HG02938 (cell line): Measurements from ENCODE around the gene MSANTD1.

Source experiments
- ATAC-seq: cut with Tn5 transposase; IDR thresholded peaks from one replicate; pipeline ENCODE4 v1.9.1; 2021; ENCODE audit warnings: mild to moderate bottlenecking, moderate library complexity; ENCODE audit not compliant: unreplicated experiment

The MSANTD1 gene

DNA sequence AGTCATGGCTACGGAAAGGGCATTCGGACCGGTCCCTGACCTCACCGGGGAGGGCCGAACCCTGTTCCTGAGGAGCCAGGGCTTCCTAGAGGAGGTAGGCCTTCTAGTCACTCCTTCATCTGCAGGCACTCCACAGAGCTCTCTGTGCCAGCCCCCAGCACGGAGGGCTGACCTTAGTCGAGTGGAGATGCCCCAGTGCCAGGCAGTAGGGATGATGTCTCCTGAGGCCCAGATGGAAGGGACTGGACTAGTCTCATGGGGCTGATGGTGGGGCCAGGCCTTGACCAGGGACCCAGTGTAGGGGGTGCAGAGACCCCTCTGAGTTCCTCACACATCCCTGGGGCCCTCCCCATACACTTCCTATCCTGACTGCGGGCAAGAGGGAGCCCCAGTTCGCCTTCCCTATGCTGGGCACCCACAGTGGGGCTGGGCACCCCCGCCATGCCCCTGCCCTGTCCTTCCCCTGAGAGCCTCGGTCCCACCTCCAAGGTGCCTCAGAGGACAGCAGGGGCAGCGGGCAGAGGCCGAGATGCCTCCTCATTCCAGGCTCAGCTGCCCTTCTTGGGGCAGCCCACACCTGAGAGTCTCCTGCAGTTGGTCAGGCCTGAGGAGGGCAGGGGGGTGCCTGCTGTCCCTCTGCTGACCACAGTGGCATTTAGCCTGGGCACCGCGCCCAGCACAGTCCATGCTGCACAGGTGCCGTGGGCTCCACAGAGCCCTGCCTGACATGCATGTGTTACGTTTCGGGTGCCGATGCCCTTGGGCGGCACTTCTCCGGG lies 1.4 kb upstream of the MSANTD1 start:
- ATAC-seq = no peak

DNA sequence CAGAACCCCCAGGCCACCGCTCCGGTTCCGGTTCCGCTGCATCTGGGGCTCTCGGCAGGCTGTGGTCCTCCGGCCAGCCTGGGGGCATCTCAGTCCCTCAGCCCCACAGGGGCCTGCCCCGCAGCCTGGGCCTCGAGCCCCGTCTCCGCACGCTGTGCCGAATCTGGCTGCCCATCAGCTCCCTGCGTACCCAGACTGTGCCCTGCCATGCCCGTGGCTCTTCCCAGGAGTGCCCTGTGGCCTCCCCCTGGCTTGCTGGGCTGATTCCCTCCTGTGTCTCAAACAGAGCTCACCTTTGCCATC lies 830 bp upstream of the MSANTD1 start:
- ATAC-seq = no peak

DNA sequence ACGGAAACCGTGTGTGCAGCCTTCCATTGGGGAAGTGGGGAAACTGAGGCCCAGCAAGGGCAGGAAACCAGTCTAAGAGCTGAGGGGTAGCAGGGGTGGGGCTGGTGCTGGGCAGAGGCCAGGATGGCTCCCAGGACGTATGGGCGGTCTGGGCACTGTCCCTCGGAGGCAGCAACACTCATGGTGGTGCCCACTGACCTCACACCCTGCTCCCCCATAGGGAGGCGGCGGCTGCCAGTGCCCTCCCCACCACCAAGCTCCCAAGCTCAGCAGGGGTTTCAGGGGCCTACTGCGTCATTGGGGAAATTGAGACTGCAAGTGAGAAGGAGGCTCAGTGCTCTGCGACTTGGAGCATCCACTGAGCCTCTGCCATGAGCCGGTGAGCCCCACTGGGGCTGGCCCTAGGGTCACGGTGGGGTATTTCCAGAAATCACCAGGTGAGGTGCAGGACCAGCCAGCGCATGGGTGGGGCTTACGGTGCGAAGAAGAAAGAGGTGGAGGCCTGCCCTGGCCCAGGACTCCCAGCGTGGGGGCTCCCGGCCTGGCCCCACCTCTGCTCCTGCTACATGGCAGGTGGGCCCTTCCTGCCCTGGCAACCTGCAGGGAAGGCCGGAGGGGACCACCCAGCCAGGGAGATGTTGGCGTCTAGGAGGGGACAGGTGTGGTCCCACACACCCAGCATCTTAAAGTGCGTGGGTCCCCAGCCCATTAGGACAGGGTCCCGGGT lies 915 bp downstream of the MSANTD1 start:
- no peak for ATAC-seq

DNA sequence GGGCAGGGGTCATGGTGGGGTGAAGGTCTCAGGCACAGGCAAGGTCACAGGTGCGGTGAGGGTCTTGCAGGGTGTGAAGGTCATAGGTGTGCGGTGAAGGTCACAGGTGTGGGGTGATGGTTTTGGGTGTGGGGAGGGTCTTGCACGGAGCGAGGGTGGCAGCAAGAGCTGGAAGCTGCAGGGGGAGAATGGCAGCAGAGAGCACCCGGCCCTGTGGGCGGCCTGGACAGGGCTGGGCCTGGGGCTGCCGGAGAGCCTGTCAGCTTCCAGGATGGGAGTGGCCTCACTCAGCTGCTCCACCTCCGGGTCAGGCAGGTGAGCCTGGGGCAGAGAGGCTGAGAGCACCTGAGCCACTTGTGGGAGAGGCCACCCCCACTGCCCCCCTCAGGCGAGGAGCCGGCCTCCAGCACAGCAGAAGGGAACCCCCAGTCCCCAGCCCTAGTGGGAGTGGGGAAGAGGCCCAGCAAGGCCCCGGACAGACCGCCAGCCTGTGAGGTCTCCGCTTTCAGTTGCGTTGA lies 1.5 kb downstream of the MSANTD1 start:
- no peak for ATAC-seq

DNA sequence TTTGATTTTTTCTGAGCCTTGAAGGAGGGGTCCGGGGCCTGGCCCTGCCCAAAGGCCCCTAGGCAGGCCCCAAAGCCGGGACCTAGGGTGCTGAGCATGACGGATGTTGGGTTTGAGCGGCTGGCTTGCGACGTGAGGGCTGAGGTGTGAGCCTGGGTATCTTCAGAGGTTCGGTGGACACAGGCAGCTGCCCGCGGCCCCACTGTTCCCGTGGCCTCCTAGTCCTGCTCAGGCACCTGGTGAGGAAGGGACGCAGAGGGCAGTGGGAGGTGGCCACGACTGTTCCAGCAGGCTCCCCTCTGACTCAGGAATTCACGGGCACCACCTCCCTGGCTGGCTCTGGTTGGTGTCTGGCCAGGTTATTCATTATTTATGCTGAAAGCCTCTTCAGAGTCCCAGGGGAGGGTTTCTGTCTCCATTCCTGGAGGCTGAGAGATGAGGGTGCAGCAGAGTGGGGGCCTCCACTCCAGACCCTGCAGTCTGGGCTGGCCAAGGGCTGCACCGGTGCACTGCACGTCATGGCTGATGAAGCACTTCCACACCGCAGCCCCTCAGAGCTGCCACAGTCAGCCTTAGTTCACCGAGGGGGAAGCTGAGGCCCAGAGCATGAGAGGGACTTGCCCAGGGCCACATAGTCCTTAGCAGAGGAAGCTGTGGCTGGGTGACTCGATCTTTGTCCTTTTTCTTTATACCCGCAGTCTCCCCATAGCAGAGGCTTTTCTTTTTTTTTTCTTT lies 2.2 kb downstream of the MSANTD1 start:
- no peak for ATAC-seq

DNA sequence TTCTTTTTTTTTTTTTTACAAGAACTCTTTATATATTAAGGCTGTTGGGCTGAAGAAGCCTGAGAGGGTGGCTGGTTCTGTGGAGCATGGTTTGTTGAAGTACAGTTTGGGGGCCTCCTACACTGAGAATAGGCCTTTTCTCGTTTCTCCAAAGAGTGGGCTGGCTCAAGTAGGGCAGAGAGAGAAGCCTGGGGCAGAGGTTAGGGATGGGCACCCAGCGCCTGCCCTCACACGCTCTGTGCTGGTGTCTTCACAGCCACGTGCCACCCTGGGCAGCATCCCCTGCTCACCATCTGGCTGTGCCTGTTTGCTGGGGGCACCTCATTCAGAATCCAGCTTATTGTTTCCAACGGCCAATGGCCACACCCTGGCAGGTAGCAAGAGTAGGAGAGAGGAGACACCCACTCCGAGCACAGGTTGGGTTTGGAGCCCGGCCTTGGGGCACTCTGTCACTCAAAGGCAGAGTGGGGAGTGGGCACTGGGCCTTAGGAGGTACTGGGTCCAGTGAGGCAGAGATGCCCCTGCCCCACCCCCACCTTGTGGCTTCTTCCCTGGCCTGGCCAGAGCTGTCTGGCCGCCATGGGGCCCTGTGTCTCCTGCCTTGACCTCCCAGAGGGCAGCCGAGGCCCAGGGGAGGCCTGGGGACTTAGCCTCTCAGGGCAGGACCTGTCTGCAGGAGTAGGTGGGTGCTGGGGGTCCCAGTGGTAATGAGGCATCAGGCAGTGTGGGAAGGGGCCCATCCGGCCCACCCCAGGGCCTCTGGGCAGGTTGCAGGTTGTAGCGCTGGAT lies 2.9 kb downstream of the MSANTD1 start:
- ATAC-seq = no peak

DNA sequence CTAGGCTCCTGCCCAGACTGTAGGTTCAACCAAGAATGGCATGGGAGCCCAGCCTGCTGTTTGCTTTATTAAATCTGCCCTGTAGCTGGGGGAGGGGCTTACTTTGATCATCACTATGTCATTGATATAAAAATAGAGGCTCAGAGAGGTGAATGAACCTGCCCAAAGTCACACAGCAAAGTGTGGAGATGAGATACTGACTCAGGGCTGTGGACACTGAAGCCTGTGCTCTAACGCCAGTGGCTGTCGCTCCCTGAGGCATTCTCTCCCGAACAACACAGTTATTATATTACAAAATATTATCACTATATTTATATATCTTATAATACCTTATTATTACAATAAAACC lies 3.5 kb downstream of the MSANTD1 start:
- no peak for ATAC-seq

DNA sequence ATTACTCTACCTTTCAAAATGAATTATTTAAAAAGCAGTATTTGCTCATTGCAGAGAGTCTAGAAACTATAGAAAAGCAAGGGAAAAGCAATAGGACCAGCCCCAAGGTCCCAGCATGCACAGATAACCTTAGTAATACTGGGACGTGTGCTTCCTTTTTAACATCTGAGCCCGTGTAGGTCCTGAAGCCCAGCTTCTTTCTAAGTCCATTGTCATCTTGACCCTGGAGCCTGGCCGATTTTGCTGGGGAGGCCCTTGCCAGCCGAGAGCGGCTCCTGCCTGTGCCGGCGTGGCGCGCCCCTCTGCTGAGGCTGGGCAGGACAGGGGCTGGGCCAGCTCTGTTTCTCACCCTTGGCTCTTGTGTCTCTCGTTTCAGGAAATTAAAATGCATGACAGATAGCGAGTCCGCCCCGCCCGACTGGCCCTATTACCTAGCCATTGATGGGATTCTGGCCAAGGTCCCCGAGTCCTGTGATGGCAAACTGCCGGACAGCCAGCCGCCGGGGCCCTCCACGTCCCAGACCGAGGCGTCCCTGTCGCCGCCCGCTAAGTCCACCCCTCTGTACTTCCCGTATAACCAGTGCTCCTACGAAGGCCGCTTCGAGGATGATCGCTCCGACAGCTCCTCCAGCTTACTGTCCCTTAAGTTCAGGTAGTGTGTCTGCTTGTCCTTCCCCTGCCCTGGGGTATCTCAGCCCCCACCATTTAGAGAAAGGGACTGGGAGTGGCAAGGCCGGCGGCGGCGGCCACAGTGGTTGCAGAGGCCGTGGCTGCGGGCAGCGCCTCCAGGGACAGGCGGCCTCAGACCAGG lies 4.1 kb downstream of the MSANTD1 start:
- no peak for ATAC-seq

DNA sequence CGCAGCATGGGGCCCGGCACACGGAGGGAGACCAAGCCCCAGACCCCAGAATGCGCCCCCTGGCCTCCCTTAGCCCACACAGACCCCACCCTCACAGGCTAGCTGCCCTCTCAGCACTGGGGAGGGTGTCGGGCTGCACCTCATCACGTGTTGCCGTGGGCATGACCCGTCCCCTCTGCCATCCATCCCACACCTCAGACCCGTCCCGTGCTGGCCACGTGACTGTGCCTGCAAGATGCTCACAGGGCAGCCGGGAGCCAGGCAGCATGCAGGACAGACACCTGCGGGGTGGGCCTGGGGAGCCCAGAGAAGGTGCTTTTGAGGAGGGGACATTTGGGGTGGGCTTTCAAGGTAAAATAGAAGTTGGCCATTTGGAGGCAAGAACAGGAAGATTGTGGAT lies 4.8 kb downstream of the MSANTD1 start:
- no peak for ATAC-seq

DNA sequence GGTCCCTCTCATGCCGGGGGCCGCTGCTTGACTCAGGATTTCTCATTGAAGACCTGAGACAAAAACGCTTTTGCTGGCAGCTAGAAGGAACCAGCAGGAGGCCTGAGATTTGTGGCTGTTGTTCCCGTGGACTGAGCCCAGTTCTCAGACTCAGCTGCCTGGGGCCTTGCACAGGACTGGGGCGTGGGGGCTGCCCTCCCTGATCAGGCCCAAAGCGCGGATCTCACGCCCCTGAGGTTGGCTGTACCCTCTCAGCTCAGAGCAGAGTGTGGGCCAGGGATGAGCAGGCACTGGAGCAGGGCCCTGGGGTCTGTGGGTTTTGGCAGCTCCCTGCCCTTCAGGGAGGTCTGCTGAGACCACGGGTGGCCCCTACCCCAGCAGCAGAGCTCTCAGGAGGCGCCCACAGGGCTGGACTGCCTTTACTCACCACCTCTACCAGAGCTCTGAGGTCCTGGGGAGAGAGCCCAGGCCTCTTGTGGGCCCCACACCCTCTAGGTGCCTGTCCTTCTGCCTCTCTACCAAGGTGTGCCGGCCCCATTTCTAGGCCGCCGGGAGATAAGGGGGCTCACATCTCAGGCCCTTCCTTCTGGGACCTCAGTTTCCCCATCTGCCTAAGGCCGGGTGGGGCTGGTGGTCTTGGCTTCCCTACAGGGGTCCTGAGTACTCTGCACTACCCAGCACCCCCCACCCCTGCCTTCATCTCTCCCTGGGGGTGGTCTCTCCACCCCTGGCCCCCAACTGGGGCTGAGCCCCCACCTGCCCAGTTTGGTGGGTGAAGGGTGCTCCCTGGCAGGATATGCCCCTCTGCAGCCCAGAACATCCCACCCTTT lies 5.6 kb downstream of the MSANTD1 start:
- ATAC-seq = no peak

DNA sequence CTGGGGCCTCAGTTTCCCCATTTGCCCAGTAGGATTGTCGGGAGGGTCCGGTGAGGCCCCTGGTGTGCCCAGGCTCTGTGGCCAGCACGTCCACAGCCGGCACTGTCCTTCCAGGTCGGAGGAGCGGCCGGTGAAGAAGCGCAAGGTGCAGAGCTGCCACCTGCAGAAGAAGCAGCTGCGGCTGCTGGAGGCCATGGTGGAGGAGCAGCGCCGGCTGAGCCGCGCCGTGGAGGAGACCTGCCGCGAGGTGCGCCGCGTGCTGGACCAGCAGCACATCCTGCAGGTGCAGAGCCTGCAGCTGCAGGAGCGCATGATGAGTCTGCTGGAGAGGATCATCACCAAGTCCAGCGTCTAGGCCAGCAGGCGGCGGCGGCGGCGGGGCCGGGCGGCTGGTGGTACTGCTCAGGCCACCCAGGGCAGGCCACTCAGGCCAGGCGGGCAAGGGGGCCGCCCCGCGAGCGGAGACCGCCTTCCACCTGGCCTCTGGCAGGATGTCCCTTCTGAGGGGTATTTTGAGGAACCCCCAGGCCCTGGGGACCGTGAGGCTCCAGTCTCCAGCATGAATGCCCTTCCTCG lies 6.7 kb downstream of the MSANTD1 start:
- ATAC-seq = no peak

DNA sequence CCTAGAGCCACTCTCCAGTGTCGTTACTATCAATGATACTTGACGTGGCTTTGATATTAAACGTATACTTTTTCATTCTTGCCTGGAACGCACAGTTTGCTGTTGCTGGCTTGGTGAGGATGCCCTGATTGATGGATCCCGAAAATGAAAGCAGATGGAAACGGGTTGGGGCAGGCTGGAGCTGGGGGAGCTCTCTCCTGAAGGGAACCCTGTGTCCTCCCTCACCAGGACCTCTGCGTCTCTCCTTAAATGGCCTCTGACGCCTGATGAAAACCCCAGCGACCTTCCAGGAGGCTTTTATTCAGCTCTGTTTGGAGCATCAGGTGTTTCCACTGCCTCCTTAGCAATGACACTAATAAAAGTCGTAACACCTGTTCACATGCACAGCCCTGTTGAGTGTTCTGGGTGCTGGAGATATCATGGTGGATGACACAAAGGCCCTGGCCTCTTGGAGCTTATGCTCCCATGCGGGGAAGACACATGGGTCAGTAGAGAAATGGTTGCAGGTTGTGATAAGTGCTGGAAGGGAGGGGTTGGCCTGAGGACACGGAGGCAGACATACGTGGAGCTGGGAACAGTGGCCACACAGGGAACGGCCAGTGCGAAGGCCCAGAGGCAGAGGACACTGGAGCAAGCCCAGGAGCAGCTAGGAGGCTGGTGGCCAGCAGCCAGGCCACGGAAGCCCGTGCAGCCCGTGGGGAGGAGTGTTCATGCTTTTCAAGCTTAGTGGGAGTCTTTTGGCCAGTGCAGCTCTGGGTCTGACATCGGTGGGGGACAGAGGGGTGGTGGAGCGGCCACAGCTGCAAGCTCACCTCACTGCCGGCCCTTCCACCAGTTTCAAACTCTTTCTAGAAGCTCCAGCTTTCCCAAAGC lies 7.5 kb downstream of the MSANTD1 start:
- no peak for ATAC-seq

DNA sequence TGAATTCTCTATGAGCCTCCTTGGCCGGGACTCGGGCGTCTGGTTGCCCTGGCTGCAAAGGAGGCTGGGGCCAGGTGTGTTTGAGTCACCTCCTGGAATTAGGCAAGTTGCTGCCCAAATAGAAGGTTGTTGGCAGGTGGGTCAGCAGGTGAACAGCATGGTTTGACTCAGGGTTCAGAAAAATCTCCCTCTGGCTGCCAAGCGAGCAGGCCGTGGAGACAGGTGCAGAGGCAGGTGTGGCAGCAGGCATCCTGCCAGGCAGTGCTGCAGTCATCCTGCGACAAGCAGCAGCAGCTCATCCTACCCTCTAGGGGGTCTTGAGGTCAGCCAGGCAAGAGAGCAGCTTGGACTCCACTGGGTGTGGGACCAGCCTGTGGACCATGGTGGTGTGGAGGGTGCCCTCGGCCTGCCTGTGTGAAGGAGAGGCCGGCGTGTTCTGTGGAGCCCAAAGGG lies 8.2 kb downstream of the MSANTD1 start:
- ATAC-seq = no peak

DNA sequence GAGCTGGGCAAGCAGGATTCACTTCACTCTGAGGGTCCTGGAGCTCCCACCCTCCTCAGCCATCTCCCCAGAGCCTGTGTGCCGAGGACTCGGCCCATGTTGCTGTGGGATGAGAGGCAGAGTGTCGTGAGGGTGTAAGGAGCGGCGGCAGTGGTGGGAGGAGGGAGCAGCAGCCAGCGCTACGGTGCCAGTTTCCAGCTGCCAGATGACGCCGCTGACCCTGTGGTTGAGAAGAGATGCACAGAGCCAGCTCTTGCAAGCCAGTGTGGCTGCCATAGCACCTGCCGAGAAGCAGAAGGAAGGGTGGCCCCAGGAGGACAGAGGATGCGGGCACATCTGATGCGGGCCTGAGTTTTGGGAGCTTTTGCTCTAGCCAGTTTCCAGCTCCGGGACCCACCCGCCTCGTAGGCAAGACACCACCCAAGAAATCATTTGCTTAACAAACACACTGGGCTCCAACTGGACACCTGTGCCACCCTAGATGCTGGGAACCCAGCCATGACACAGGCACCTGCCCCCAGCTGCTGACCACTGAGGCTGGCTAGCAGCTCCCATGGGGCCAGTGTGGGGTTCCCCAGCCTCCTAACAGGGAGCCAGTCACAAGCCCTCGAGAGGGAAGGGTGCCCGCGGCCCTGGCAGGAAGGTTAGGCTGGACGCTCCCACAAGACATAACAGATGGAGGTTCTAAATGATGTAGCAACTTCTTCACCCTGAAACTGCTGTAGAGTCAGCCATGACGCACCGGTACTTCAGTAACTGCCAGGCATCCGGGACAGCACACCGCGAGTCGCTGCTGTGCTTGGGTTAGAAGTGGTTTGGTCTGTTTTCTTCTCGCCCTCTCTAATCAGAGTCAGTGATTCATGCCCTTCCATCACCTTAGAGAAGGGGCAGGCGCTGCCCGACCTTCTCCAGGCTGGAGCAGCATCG lies 8.9 kb downstream of the MSANTD1 start:
- no peak for ATAC-seq

DNA sequence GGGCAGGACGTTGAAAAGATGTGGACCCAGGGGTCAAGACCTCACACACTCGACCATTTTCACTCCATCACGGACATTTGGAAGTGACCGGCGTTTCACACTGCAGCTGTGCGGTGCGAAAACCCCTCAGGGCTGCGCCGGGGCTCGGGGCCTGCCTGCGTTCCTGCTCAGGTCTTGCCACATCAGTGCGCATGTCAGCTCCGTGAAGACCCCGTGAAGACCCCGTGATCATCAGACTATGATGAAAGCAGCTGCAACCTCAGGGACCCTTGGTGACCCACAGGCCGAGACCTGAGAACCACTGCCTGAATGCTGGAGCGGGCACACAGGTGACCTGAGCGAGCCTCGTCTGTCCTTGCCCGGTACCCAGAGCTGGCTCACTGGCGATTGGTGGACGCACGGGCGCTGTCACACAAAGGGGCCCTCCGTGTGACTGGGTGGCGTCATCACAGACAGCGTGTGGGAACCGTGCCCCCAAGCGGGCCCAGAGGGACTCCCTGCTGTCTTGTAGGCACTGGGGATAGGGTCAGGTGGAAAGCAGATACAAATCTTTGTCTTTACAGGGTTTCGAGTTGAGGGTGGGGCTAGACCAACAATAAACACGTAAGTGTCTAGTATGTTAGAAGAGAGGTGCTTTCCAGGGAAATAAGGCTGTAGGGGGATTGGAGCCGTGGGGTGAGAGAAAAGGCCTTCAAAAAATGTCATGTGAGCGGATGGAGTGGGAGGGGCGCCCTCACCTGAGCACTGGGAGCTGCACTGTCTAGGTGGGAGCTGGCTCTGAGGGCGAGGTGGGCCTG lies 12.7 kb downstream of the MSANTD1 start:
- no peak for ATAC-seq
